ENCODE measurements around the gene MAP2K5.

- no peak for TF ChIP-seq CTCF (IDR thresholded peaks at IDR 0.05)
- TF ChIP-seq POLR2A (IDR thresholded peaks at IDR 0.05) = no peak
Measured at GRCh38 chr15:67806536-67806935, 264.0 kb downstream of the MAP2K5 start.

All from right lobe of liver (tissue), 4 donors.